Measurements from ENCODE around the gene NRCAM. TPM values are rescaled to one million over a fixed set of nuclear protein-coding genes. Genes with fewer than 3 reads are reported as not detected.

Gene NRCAM
- polyA plus RNA-seq, 3 donors from 2014 or later = not detected

GRCh38 chr7:108431099-108431498 is 25.1 kb downstream of the NRCAM start:
- Mint-ChIP-seq H3K36me3 (no peaks in the 10 kb centered on the region), H3K27me3 (ENCODE audit: low read depth in 3 of 3) (peaks cover 0 to 23% (median 5%) of the 10 kb centered on the region in 3 donors), H3K9me3 (peaks cover 0 to 2% (median 0%) of the 10 kb centered on the region in 6 donors), H3K27ac (no peak overlapping the region), H3K4me1 (no peaks in the 10 kb centered on the region), H3K4me3 (no peak overlapping the region)
- DNase-seq = no peak

GRCh38 chr7:108430664-108431063 is 25.6 kb downstream of the NRCAM start:
- Mint-ChIP-seq H3K9me3 (peaks cover 0 to 2% (median 0%) of the 10 kb centered on the region in 6 donors), H3K4me1 (no peaks in the 10 kb centered on the region), H3K27ac (no peak overlapping the region), H3K4me3 (no peak overlapping the region), H3K27me3 (ENCODE audit: low read depth in 3 of 3) (peaks cover 0 to 23% (median 5%) of the 10 kb centered on the region in 3 donors), H3K36me3 (no peaks in the 10 kb centered on the region)
- no peak for DNase-seq

- Mint-ChIP-seq H3K4me3 (no peak overlapping the region), H3K9me3 (peaks cover 0 to 1% (median 0%) of the 10 kb centered on the region in 6 donors), H3K27me3 (ENCODE audit: low read depth in 3 of 3) (peaks cover 0 to 18% (median 5%) of the 10 kb centered on the region in 3 donors), H3K4me1 (no peaks in the 10 kb centered on the region), H3K36me3 (no peaks in the 10 kb centered on the region), H3K27ac (no peak overlapping the region)
- DNase-seq = no peak
Observed at GRCh38 chr7:108427766-108428165, 28.5 kb downstream of the NRCAM start.

GRCh38 chr7:108425714-108426275 is 30.4 kb downstream of the NRCAM start:
- H3K27me3 Mint-ChIP-seq (ENCODE audit: low read depth in 3 of 3) = peaks cover 2 to 15% (median 2%) of the 10 kb centered on the region in 3 donors
- no peak overlapping the region for H3K4me3 Mint-ChIP-seq
- DNase-seq = no peak
- peaks cover 0 to 1% (median 0%) of the 10 kb centered on the region in 6 donors for H3K9me3 Mint-ChIP-seq
- H3K27ac Mint-ChIP-seq = no peak overlapping the region
- no peaks in the 10 kb centered on the region for H3K4me1 Mint-ChIP-seq
- no peaks in the 10 kb centered on the region for H3K36me3 Mint-ChIP-seq

- no peak for DNase-seq
- Mint-ChIP-seq H3K9me3 (peaks cover 0 to 1% (median 0%) of the 10 kb centered on the region in 6 donors), H3K36me3 (no peaks in the 10 kb centered on the region), H3K27ac (no peak overlapping the region), H3K27me3 (ENCODE audit: low read depth in 3 of 3) (peaks cover 2 to 26% (median 3%) of the 10 kb centered on the region in 3 donors), H3K4me3 (no peak overlapping the region), H3K4me1 (no peaks in the 10 kb centered on the region)
Observed at GRCh38 chr7:108424013-108424412, 32.2 kb downstream of the NRCAM start.

GRCh38 chr7:108423089-108423989 is 32.9 kb downstream of the NRCAM start:
- Mint-ChIP-seq H3K27me3 (ENCODE audit: low read depth in 3 of 3) (peaks cover 2 to 25% (median 5%) of the 10 kb centered on the region in 3 donors), H3K9me3 (peaks cover 0 to 1% (median 0%) of the 10 kb centered on the region in 6 donors), H3K27ac (no peak overlapping the region), H3K4me3 (no peak overlapping the region), H3K4me1 (no peaks in the 10 kb centered on the region), H3K36me3 (no peaks in the 10 kb centered on the region)
- no peak for DNase-seq

- no peak overlapping the region for H3K4me3 Mint-ChIP-seq
- H3K4me1 Mint-ChIP-seq = no peaks in the 10 kb centered on the region
- peaks cover 2 to 23% (median 4%) of the 10 kb centered on the region in 3 donors for H3K27me3 Mint-ChIP-seq (ENCODE audit: low read depth in 3 of 3)
- H3K36me3 Mint-ChIP-seq = no peaks in the 10 kb centered on the region
- no peak overlapping the region for H3K27ac Mint-ChIP-seq
- H3K9me3 Mint-ChIP-seq = peaks cover 0 to 1% (median 0%) of the 10 kb centered on the region in 6 donors
- no peak for DNase-seq
Observed at GRCh38 chr7:108421720-108422331, 34.4 kb downstream of the NRCAM start.

GRCh38 chr7:108419961-108420908 is 36.0 kb downstream of the NRCAM start:
- no peak for DNase-seq

GRCh38 chr7:108418946-108419345 is 37.3 kb downstream of the NRCAM start:
- Mint-ChIP-seq H3K4me3 (no peak overlapping the region), H3K27ac (no peak overlapping the region), H3K9me3 (peaks cover 0 to 6% (median 0%) of the 10 kb centered on the region in 6 donors), H3K36me3 (no peaks in the 10 kb centered on the region), H3K4me1 (peaks cover 0 to 5% of the 10 kb centered on the region in 2 donors), H3K27me3 (ENCODE audit: low read depth in 3 of 3) (peaks cover 2 to 22% (median 2%) of the 10 kb centered on the region in 3 donors)
- DNase-seq = no peak

More at GRCh38 chr7:108419961-108420908, 36.0 kb downstream of the NRCAM start:
- Mint-ChIP-seq H3K27me3 (ENCODE audit: low read depth in 3 of 3) (peaks cover 2 to 19% (median 2%) of the 10 kb centered on the region in 3 donors), H3K4me1 (peaks cover 0 to 5% of the 10 kb centered on the region in 2 donors), H3K4me3 (no peak overlapping the region), H3K36me3 (no peaks in the 10 kb centered on the region), H3K27ac (no peak overlapping the region), H3K9me3 (no peaks in the 10 kb centered on the region)

GRCh38 chr7:108417926-108418325 is 38.3 kb downstream of the NRCAM start:
- Mint-ChIP-seq H3K4me1 (peaks cover 0 to 5% of the 10 kb centered on the region in 2 donors), H3K27me3 (ENCODE audit: low read depth in 3 of 3) (peaks cover 2 to 21% (median 6%) of the 10 kb centered on the region in 3 donors), H3K27ac (no peak overlapping the region), H3K36me3 (no peaks in the 10 kb centered on the region), H3K9me3 (peaks cover 0 to 9% (median 0%) of the 10 kb centered on the region in 6 donors), H3K4me3 (no peak overlapping the region)
- no peak for DNase-seq

- H3K36me3 Mint-ChIP-seq = no peaks in the 10 kb centered on the region
- H3K27ac Mint-ChIP-seq = no peak overlapping the region
- H3K4me3 Mint-ChIP-seq = no peak overlapping the region
- peaks cover 0 to 9% (median 0%) of the 10 kb centered on the region in 6 donors for H3K9me3 Mint-ChIP-seq
- DNase-seq = no peak
- peaks cover 2 to 21% (median 6%) of the 10 kb centered on the region in 3 donors for H3K27me3 Mint-ChIP-seq (ENCODE audit: low read depth in 3 of 3)
- H3K4me1 Mint-ChIP-seq = peaks cover 0 to 5% of the 10 kb centered on the region in 2 donors
Observed at GRCh38 chr7:108417144-108417543, 39.1 kb downstream of the NRCAM start.

- Mint-ChIP-seq H3K36me3 (no peaks in the 10 kb centered on the region), H3K27ac (no peak overlapping the region), H3K27me3 (ENCODE audit: low read depth in 3 of 3) (peaks cover 2 to 21% (median 6%) of the 10 kb centered on the region in 3 donors), H3K9me3 (peaks cover 0 to 9% (median 0%) of the 10 kb centered on the region in 6 donors), H3K4me3 (no peak overlapping the region), H3K4me1 (peaks cover 0 to 5% of the 10 kb centered on the region in 2 donors)
- no peak for DNase-seq
Observed at GRCh38 chr7:108415821-108416536, 40.3 kb downstream of the NRCAM start.
